Activated CD4-positive, alpha-beta T cell treated with anti-CD3 and anti-CD28 coated beads for 1 hour (primary cell): ENCODE measurements around the gene EME1.
A peak's percentile ranks its signal among the peaks of the same experiment; 100 is the strongest.

Source experiments
- DNase-seq: peaks from one replicate; pipeline ENCODE4 v3.0.0-alpha.2; 2020

Gene EME1

DNA sequence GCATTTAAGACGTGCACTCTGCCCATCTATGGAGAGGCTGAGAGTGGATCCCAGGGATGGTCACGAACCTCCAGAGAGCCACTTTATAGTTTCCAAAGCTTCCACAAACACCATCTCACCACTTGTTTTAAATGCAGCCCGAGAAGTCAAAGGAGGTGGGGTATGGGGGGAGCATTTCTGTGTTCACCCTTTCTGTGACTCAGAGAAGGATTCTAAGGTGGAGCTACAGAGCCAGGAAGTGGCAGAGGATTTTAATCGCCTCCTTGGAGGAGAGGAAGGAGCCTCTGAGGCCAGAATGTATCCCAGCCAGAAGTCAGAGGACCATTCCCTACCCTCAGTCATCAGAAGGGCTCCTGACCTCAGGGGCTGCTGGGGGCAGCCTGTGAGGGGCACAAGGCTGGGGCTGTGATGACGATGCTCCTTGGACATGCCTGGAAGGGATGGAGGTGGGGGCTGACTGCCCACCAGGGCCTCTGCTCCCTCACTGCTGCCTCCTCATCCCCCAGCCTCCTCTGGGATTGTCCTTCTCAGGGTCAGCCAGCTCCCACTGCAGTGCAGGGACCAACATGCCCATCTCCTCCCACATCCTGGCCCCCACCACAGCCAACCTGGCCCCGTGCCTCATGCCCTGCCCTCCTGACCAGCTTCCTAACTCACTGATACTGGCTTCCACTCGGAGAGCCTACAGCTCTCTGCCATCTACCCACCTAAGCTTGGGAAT is 24.3 kb upstream of the EME1 start:
- DNase-seq: no peak

DNA sequence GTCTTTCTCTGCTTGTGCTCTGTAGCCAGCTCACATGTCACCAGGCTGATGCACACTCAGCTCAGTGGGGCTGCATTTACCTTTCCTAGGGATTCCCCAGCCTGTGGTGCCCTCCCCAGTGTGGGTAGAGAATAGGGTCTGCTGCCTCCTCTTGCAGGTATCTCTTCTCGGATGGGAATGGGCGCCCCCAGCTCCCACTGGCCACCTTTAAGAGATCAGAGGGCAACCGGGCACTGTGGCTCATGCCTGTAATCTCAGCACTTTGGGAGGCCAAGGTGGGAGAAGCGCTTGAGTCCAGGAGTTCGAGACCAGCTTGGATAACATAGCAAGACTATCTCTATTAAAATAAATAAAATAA is 23.8 kb upstream of the EME1 start:
- no peak for DNase-seq

DNA sequence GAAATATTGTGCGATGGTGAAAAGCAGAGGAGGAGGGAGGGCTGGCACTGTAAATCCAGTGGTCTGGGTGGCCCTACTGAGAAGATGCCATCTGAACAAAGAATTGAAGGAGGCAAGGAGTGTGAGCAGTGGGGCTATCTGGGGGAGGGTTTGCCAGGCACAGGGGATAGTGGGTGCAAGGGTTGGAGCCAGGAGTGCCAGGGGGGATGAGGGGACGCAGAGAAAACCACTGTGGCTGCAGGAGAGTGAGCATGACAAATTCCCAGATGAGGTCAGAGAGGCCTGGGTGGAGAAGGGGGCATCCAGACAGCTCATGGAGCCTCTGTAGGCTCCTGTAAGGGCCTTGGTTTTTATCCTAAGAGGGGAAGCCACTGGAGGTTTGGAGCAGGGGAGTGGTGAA is 22.3 kb upstream of the EME1 start:
- no peak for DNase-seq

DNA sequence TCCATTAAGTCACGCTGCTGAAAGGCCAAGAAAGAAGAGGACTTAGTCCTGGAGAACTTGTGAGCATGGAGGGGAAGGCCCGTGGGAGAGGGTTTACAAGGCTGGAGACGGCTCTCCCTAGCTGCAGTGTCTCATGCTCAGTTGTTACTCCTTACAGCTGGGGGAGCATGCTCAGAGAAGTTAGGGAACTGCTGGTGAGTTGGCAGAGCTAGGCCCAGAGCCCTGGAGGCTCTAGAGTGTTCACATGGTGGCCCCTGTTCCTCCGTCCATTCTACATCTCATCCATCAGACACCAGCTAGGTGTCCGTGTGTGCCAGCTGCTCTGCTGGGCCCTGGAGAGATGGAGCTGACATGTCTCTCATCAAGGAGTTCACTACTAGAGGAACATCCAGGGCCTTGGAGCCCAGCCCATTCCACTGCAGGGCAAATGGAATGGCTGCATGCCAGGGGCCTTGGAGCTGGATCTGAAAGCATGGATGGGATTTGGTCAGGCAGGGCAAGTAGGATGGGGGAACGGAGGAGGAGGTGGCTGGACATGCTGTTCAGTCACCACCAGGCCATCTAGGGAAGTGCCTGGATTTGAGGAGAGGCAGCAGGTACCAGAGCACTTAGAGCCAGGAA is 20.8 kb upstream of the EME1 start:
- no peak for DNase-seq

DNA sequence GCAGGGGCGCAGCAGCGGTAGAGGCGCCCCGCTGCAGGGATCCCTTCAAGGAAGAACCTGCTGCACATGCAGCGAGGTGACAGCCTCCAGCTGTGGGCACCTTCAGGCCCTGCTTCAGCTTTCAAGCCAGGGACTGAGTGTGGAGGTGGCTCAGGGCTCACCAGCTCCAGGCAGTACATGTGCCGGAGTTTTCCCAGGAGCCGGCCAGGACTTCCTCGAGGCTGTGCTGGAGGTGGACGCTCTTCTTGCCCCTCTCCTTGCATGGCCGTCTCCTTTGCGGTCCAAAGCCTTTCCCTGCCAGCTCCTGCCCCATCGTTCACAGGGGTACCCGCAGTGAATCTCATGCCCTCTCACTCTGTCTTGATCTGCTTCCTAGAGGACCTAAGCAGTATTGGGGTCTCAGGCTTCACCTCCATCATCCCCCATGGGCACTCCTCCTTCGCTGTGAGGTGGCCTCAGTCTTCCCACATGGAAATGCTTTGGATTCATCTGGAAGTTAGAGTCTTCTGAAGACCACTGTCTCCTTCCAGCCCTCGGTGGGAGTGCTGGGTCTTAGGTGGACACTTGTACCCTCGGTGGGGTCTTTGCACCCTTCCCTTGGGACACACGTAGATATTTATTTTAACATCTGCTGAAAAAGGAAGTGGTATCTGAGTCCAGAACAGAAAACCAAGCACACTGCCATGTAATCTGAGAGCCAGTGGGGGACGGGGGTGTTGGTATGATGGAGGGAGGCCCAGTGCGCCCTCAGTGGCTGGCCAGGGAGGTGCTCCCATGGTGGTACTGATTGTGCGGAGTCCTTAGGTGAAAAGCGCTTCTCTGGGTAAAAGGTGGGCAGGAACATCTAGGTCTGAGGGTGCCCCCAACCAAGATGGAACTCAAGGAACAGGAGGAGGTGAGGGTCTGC is 20.1 kb upstream of the EME1 start:
- DNase-seq: no peak

DNA sequence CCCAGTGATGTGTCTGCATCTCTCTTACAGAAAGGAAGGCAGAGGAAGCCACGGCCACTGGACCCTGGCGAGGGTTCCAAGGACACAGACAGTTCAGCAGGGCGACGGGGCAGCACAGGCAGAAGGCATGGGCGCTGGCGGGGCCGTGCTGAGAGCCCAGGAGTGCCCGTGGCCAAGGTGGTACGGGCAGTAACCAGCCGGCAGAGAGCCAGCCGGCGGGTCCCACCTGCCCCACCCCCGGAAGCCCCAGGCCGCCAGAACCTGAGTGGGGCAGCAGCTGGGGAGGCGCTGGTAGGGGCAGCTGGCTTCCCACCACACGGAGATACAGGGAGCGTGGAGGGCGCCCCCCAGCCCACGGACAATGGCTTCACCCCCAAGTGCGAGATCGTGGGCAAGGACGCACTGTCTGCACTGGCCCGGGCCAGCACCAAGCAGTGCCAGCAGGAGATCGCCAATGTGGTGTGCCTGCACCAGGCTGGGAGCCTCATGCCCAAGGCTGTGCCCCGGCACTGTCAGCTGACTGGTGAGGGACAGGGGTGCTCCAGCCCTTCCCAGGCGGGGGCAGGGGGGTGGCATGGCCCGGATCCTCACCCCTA is 19.3 kb upstream of the EME1 start:
- DNase-seq: no peak

DNA sequence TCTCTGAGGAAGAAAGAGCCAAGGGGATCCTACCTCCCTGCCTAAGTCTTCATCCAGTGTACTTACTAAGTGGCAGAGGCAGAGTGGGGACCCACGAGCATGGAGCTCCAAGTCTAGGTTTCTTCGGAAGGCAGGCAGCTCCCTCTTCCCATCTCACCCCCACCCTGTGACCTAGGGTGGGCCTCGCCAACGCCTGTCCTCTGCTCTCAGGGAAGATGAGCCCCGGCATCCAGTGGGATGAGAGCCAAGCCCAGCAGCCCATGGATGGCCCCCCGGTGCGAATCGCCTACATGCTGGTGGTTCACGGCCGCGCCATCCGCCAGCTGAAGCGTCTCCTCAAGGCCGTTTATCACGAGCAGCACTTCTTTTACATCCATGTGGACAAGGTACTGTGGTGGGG is 18.8 kb upstream of the EME1 start:
- DNase-seq: no peak

DNA sequence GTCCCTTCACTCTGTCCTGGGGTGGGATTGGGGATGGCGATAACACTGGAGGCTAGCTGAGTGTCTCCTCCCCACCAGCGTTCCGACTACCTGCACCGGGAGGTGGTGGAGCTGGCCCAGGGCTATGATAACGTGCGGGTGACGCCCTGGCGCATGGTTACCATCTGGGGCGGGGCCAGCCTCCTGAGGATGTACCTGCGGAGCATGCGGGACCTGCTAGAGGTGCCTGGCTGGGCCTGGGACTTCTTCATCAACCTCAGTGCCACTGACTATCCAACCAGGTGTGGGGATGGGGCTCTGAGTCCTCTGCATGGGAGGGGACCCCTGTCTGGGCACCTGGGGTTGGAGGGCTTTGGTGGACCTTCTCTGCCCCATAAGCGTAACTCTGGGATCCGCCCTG is 18.3 kb upstream of the EME1 start:
- DNase-seq: no peak

DNA sequence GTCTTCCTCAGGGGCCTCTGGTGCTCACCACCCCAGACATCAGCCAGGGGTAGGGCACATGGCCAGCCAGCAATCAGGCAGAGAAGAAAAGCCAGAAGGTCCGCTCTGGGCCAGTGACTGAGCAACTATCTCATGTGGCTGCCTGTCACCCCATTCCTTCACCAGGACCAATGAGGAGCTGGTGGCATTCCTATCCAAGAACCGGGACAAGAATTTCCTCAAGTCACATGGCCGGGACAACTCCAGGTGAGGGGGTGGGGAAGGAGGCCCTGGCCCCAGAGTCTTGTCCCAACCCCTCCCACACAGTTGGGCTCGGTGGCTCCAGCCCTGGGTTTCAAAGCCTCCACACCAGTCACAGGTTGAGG is 17.7 kb upstream of the EME1 start:
- DNase-seq: no peak

DNA sequence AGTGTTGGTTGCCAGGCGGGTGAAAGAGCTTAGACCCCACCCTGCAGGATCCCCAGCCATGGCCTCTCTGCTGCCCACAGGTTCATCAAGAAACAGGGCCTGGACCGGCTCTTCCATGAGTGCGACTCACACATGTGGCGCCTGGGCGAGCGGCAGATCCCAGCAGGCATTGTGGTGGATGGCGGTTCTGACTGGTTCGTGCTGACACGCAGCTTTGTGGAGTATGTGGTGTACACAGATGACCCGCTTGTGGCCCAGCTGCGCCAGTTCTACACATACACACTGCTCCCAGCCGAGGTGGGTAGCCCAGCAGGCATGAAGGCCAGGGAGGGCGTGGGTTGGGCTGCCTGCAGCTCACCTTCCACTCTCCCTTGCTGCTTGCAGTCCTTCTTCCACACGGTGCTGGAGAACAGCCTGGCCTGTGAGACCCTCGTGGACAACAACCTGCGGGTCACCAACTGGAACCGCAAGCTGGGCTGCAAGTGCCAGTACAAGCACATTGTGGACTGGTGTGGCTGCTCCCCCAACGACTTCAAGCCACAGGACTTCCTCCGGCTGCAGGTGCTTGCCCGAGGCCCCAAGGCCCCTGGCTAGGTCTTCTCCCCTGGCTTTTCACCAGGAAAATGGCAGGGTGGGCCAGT is 17.2 kb upstream of the EME1 start:
- DNase-seq: no peak

DNA sequence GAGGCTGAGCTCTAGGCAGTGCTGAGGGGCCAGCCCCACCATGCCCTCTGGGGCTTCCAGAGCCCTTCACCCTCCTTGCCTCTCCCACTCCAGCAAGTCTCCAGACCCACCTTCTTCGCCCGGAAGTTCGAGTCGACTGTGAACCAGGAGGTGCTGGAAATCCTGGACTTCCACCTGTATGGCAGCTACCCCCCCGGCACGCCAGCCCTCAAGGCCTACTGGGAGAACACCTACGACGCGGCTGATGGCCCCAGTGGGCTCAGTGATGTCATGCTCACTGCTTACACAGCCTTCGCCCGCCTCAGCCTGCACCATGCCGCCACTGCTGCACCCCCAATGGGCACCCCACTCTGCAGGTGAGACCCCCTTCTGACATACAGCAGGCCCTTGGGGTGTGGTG is 16.6 kb upstream of the EME1 start:
- DNase-seq: no peak

DNA sequence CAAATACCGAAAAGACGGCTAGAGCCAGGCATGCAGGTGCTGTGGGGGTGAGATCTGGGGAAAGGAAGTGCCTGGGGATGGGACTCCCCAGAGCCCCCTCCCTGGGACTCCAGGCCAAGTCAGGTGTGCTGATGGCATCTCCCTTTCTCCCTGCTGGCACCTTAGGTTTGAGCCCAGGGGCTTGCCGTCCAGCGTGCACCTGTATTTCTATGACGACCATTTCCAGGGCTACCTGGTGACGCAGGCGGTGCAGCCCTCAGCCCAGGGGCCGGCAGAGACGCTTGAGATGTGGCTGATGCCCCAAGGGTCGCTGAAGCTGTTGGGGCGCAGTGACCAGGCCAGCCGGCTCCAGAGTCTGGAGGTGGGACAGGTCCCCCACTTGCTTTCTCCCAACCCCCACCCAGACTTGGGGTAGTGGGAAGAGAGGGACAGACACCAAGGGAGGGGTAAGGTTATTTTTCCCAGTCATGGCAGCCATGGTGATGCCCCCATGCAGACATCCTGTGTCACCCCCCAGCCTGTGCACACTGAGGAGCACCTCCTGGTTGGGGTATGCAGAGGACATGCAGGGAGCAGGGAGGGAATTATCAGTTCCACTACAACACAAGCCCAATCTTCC is 16.0 kb upstream of the EME1 start:
- DNase-seq: no peak

DNA sequence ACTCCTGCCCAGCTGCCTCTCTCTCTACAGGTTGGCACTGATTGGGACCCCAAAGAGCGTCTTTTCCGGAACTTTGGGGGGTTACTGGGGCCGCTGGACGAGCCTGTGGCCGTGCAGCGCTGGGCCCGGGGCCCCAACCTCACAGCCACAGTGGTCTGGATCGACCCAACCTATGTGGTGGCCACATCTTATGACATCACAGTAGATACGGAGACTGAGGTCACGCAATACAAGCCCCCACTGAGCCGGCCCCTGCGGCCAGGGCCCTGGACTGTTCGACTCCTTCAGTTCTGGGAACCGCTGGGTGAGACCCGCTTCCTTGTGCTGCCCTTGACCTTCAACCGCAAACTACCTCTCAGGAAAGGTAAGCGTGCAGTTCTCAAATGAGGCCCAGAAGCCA is 14.9 kb upstream of the EME1 start:
- DNase-seq: no peak

DNA sequence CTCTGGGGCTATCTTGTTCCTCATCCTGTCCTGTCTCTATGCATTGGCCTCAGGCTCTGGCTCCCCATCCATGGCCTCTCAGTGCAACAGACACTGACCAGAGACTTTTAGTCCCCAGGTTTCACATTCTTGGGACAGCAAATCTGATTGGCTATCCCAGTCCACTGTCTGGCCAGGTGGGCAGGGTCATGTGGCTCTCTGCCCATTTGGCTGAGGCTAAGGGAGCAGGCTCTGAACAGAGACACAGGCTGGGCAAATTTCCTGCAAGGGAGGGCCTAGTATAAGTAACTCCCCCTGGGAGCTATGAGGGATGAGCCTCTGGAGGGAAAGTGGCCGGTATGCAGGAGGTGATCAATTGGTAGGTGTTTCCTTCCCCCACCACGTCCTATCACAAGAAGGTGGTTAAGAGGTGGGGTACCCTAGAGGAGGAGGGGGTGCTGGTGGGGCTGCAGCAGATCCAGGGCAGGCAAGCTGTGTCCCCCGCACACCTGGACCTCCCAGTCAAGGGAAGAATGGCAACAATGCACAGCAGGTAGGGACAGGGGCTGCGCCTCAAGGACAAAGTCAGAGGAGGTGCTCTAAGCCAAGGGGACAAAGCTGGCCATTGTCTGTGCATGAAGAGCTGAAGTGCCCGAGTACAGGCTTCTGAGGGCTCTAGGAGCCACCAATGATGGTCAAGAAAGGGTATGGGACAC is 13.9 kb upstream of the EME1 start:
- DNase-seq: no peak

DNA sequence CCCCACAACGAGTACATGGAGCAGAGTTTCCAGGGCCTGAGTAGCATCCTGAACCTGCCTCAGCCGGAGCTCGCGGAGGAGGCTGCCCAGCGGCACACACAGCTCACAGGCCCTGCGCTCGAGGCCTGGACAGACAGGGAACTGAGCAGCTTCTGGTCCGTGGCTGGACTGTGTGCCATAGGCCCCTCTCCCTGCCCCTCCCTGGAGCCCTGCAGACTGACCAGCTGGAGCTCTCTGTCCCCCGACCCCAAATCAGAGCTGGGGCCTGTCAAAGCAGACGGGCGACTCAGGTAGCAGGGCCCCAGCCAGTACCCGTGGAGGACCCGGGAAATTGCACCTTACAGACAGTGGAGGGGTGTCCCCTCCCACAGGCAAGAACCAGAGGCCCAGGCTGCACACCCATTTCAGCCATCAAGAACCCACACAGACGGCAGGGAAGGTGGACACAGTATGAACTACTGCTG is 13.0 kb upstream of the EME1 start:
- no peak for DNase-seq

DNA sequence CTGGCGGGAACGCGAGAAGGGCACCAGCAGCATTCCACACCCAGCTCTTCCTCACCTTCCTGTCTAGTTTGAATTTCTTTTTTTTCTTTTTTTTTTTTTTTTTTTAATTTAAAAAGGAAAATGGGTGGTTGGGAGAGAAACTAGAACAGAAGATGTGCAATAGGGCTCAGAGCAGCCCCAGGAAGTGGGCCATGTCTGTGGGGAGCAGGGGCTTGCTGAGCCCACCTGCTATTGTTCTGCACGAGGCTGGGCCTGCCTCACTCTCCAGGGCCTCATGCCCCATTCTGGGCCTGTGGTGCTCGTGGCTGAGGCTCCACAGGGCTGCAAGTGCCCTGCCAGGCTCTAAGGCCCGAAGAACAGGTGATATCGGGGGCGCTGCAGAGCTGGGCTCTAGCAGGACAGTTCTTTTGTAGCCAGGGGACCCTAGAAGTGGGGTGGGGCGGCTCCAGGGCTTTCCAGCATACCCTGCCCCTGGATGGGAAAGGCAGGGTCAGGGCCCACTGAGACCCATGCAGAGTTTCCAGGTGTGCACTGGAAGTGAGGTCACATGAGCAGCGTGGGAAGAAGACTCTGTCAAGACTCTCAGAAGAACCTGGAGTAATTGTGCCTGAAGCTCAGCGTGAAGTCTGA is 12.4 kb upstream of the EME1 start:
- no peak for DNase-seq

DNA sequence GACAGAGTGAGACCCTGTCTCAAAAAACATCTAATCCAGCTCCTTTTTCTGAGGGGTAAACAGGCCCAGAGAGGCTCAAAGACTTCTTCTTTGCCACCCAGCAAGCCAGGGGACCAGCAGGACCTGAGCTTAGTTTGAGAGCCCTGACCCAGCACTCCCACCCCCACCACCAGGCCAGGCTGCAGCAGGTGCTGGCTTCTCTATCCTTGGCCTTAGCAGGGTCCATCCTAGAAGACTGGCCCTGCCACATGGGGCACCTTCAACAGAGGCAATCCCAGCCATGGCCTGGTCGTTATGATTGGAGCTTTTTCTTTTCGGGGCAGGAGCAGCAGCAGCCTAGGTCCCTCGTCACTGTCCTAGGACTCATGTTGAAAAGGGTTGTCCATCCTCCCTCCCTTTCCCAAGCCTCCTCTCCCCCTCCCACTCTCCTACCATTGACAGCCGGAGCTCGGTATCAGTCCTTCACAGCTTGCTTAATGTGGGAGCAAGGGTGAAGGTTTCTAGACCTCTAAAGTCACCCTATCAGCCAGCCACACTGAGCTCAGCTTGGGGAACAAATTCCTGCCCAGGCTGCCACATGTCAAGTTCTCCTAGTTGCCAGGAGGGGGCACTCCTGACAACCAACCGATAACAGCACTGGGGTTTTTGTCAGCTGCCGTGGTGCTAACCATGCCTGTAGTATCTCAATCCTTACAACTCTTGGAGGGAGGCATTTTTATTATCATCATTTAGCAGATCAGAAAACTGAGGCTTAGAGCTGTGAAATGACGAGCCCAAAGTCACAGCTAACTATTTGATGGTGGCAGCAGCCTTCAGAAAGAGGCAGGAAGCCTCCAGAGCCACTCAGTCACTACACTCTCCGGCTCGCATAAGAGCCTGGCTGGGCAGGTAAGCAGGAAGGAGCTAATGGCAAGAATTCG is 11.2 kb upstream of the EME1 start:
- peak; percentile 38 for DNase-seq

DNA sequence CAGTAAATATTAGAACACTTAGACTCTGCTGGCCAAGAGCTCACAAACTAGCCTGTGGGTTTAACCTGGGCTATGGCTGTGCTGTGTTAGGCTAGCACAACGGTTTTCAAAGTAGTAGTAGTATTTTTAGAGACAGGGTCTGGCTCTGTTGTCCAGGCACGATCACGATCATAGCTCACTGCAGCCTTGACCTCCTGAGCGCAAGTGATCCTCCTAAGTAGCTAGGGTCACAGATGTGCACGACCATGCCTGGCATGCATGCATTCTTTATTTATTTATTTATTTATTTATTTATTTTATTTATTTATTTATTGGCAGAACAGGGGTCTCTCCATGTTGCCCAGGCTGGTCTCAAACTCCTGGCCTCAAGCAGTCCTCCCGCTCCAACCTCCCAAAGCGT is 10.4 kb upstream of the EME1 start:
- no peak for DNase-seq

DNA sequence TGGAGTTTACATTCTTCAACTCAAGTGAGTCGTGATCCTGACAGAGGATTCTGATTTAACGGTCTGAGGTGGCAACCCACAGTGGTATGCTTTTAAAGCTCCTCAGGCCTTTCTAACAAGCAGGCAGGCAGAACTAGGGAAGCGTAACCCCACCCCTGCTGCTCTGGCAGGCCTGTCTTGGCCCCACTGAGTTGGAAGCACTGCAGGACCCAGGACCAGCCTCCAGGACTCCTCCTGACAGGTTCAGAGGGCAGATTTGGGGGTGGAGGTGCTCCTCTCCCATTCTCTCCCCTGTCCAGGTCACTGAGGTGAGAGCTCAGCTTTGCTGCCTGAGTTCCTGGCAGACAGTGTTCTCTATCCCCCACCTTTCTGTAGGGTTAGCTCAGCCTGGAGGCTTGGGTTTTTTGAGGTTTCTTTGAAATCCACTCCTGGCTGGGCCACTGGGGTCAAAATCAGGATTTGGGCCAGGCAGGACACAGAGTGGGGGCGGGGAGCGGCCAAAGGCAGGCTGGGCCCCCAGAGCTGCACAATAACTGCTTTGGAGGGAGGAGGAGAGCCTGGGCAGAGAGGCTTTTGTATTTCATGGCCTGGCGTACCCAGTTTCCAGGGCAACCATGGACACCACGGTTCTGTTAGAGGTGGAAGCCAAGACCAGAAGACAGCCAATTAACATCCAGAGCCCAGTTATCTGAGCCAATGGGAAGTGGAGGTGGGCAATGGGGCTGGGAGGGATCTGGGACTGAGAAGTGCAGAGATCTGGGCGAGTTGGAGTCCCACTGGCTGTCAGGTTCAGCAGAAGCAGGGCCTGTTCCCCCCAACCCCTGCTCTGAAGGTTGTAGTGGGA is 9.6 kb upstream of the EME1 start:
- no peak for DNase-seq
